IPS-15b (cell line): Measurements from ENCODE around the gene TRAF3IP1.

ENCODE experiments used
- H3K27me3 ChIP-seq: one replicate; pipeline ENCODE4 v1.6.1; 2013; ENCODE audit warnings: low read length; ENCODE audit not compliant: control insufficient read depth, insufficient read depth
- H3K36me3 ChIP-seq: one replicate; pipeline ENCODE4 v1.6.1; 2013; ENCODE audit warnings: low read length; ENCODE audit not compliant: control insufficient read depth, insufficient read depth
- H3K4me1 ChIP-seq: one replicate; pipeline ENCODE4 v1.6.1; 2013; ENCODE audit warnings: mild to moderate bottlenecking, low read length; ENCODE audit not compliant: control insufficient read depth, insufficient read depth
- H3K4me3 ChIP-seq: one replicate; pipeline ENCODE4 v1.5.1; 2013; ENCODE audit warnings: low read depth, low read length
- H3K9ac ChIP-seq: one replicate; pipeline ENCODE4 v1.6.1; 2013; ENCODE audit warnings: low read depth, mild to moderate bottlenecking, low read length
- H3K9me3 ChIP-seq: one replicate; pipeline ENCODE4 v1.6.1; 2013; ENCODE audit warnings: mild to moderate bottlenecking, low read length; ENCODE audit not compliant: control insufficient read depth, insufficient read depth

Gene TRAF3IP1

GRCh38 chr2:238380336-238380735 is 60.0 kb downstream of the TRAF3IP1 start:
- Histone ChIP-seq H3K4me3 (no peak overlapping the region), H3K27me3 (no peaks in the 10 kb centered on the region), H3K9me3 (no peaks in the 10 kb centered on the region), H3K36me3 (peaks cover 3% of the 10 kb centered on the region), H3K4me1 (peaks cover 4% of the 10 kb centered on the region), H3K9ac (no peak overlapping the region)

- no peaks in the 10 kb centered on the region for H3K27me3 ChIP-seq
- peaks cover 4% of the 10 kb centered on the region for H3K4me1 ChIP-seq
- no peak overlapping the region for H3K4me3 ChIP-seq
- H3K36me3 ChIP-seq: peaks cover 3% of the 10 kb centered on the region
- H3K9ac ChIP-seq: no peak overlapping the region
- H3K9me3 ChIP-seq: no peaks in the 10 kb centered on the region
Measured at GRCh38 chr2:238380785-238381184, 60.5 kb downstream of the TRAF3IP1 start.

GRCh38 chr2:238381341-238382115 is 61.2 kb downstream of the TRAF3IP1 start:
- Histone ChIP-seq H3K36me3 (peaks cover 3% of the 10 kb centered on the region), H3K4me1 (peaks cover 4% of the 10 kb centered on the region), H3K9ac (no peak overlapping the region), H3K4me3 (no peak overlapping the region), H3K9me3 (no peaks in the 10 kb centered on the region), H3K27me3 (no peaks in the 10 kb centered on the region)

- H3K27me3 ChIP-seq: no peaks in the 10 kb centered on the region
- H3K9ac ChIP-seq: no peak overlapping the region
- H3K4me1 ChIP-seq: peaks cover 4% of the 10 kb centered on the region
- H3K9me3 ChIP-seq: no peaks in the 10 kb centered on the region
- no peak overlapping the region for H3K4me3 ChIP-seq
- H3K36me3 ChIP-seq: peaks cover 3% of the 10 kb centered on the region
Measured at GRCh38 chr2:238382381-238382781, 62.1 kb downstream of the TRAF3IP1 start.

GRCh38 chr2:238383135-238383534 is 62.8 kb downstream of the TRAF3IP1 start:
- H3K36me3 ChIP-seq: peaks cover 3% of the 10 kb centered on the region
- no peak overlapping the region for H3K9ac ChIP-seq
- no peak overlapping the region for H3K4me3 ChIP-seq
- H3K9me3 ChIP-seq: no peaks in the 10 kb centered on the region
- peaks cover 4% of the 10 kb centered on the region for H3K4me1 ChIP-seq
- H3K27me3 ChIP-seq: no peaks in the 10 kb centered on the region

GRCh38 chr2:238383743-238384380 is 63.5 kb downstream of the TRAF3IP1 start:
- H3K36me3 ChIP-seq: peaks cover 3% of the 10 kb centered on the region
- peaks cover 4% of the 10 kb centered on the region for H3K4me1 ChIP-seq
- H3K9ac ChIP-seq: no peak overlapping the region
- no peak overlapping the region for H3K4me3 ChIP-seq
- no peaks in the 10 kb centered on the region for H3K27me3 ChIP-seq
- no peaks in the 10 kb centered on the region for H3K9me3 ChIP-seq

- Histone ChIP-seq H3K4me1 (no peaks in the 10 kb centered on the region), H3K27me3 (no peaks in the 10 kb centered on the region), H3K9ac (no peak overlapping the region), H3K9me3 (no peaks in the 10 kb centered on the region), H3K4me3 (no peak overlapping the region), H3K36me3 (no peaks in the 10 kb centered on the region)
Measured at GRCh38 chr2:238387332-238387731, 67.0 kb downstream of the TRAF3IP1 start.

- H3K4me3 ChIP-seq: no peak overlapping the region
- H3K36me3 ChIP-seq: no peaks in the 10 kb centered on the region
- no peaks in the 10 kb centered on the region for H3K9me3 ChIP-seq
- H3K9ac ChIP-seq: no peak overlapping the region
- no peaks in the 10 kb centered on the region for H3K4me1 ChIP-seq
- H3K27me3 ChIP-seq: no peaks in the 10 kb centered on the region
Measured at GRCh38 chr2:238388794-238389193, 68.5 kb downstream of the TRAF3IP1 start.

- Histone ChIP-seq H3K27me3 (no peaks in the 10 kb centered on the region), H3K9me3 (no peaks in the 10 kb centered on the region), H3K36me3 (no peaks in the 10 kb centered on the region), H3K4me1 (no peaks in the 10 kb centered on the region), H3K9ac (no peak overlapping the region), H3K4me3 (no peak overlapping the region)
Measured at GRCh38 chr2:238389988-238390589, 69.8 kb downstream of the TRAF3IP1 start.

GRCh38 chr2:238391042-238391689 is 70.8 kb downstream of the TRAF3IP1 start:
- no peaks in the 10 kb centered on the region for H3K4me1 ChIP-seq
- H3K9ac ChIP-seq: no peak overlapping the region
- no peaks in the 10 kb centered on the region for H3K9me3 ChIP-seq
- no peaks in the 10 kb centered on the region for H3K36me3 ChIP-seq
- no peaks in the 10 kb centered on the region for H3K27me3 ChIP-seq
- no peak overlapping the region for H3K4me3 ChIP-seq

- Histone ChIP-seq H3K4me1 (peaks cover 2% of the 10 kb centered on the region), H3K4me3 (no peak overlapping the region), H3K9ac (no peak overlapping the region), H3K36me3 (no peaks in the 10 kb centered on the region), H3K9me3 (no peaks in the 10 kb centered on the region), H3K27me3 (no peaks in the 10 kb centered on the region)
Measured at GRCh38 chr2:238396663-238397062, 76.3 kb downstream of the TRAF3IP1 start.
